Bladder microvascular endothelial cell (primary cell): ENCODE measurements around the gene CFP. TPM values are rescaled to one million over a fixed set of nuclear protein-coding genes. Genes with fewer than 3 reads are reported as not detected.

Experiments
- total RNA-seq: library from RNA; depleted of rRNA; stranded (reverse); fragments of >200 nt; gene quantifications from 2 replicates; pipeline ENCODE4 v1.2.3, GENCODE V29; 2014

CFP gene
- total RNA-seq, result 0.06 and 0.49 TPM in 2 replicates

DNA sequence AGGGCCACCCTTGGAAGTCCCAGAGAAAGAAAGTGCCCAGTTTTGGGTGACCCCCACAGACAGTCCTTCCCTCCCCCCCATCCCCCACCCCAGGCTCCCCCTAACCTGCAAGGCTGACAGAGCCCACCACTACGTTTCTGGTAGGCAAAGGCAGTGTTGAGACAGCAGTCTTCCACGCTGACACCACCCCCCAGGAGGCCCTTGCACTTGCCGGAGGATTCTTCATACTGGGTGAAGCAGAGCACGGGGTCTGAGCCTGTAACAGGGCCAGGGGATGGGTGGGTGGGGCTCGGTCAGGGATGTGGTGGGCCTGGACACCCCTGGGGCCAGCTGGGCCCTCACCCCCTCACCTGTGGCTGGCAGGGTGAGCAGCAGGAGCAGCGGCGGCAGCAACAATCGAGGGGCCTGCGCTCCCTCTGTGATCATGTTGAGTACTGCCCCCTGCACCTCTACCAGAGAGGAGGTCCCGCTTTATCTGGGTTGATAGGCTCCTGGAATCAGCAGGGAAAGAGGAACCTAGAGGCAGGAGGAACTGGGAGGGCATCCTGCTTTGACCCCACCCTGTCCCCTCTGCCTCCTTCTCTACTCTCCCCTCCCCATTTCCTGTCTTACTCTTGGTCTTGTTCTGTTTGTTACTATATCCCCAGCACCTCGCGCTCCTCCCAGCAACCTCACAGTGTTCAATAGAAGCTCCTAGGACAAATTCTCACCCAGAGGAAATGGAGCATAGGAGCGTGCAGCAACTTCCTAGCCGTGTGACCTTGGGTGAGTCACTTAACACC lies at the start of gene CFP:
CFP (minus strand) TSS at position 512 of the 782 bp plus-strand sequence; CDS start at position 426, 86 bp downstream.

GRCh38 chrX:47658684-47659420 lies 29.1 kb upstream of the CFP start, which contains the start of gene UXT:
Gene UXT, minus strand, starts transcription at chrX:47659180. Its CDS starts 253 bp downstream, at chrX:47658927.

DNA sequence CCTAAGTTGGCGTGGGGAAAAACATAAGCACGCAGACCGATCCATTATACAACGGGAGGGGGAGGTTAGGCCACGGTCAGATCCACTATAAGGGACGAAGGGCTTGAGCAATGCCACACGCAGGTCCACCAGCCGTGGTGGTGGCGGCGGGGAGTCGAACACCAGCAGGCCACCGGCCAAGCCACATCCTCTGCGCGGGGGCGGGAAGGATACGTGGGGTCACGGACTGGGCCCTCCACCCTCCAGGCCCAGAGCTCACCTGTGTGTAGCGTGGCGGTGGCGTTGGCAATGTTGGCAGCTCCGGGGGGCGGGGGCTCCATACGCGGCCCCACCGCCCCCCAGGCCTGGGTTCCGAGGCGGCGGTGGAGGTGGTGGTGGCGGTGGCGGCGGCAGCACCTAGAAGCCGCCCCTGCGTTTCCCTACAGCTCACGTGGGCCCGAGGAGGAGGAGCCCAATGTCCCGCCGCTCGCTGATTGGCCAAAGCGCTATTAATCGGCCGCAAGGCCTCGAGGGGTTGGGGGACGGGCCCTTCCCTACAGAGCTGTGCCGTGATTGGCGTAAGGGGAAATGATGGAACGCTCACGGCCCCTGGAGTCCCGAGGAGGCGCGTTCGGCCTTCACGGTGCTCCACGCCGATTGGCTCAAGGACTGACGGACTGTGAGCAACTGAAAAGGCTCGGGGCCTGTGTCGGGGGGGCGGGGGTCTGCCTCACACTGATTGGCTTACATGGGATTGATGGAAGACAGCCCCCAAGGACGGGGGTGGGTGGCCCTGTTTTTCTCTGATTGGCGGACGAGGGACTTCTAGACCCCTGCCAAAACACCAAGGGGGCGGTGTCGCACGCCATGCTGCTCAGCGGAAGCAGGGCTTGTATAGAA lies 20.7 kb upstream of the CFP start, which contains the start of gene ELK1:
ELK1 (minus strand) TSS at position 400 of the 879 bp plus-strand sequence. CDS start 9,122 bp downstream, outside the sequence.

GRCh38 chrX:47619486-47620302 lies 10.0 kb downstream of the CFP start, which contains the start of gene SYN1:
Gene SYN1, minus strand, starts transcription at chrX:47619857. Its CDS starts 129 bp downstream, at chrX:47619728.

GRCh38 chrX:47581731-47582647 lies 47.7 kb downstream of the CFP start, which contains the start of gene TIMP1:
Gene TIMP1, plus strand, starts transcription at chrX:47582436. Its CDS starts 980 bp downstream, at chrX:47583416.

Other genes with a start within 250 kb of the CFP start
- gene ZNF41, start 146.7 kb downstream of the CFP start, total RNA-seq, result 4.7 and 7.6 TPM in 2 replicates
- gene ARAF, start 68.7 kb downstream of the CFP start, total RNA-seq, result 6.8 and 16.7 TPM in 2 replicates
- 40.2 and 56.6 TPM in 2 replicates for gene TIMP1, start 47.5 kb downstream of the CFP start, total RNA-seq
- gene SYN1, start 10.1 kb downstream of the CFP start, total RNA-seq, result under 0.01 TPM in 1 of 2 replicates, not detected in the other
- 6.5 and 11.9 TPM in 2 replicates for gene ELK1, start 20.6 kb upstream of the CFP start, total RNA-seq
- gene UXT, start 29.2 kb upstream of the CFP start, total RNA-seq, result 80.1 and 91.6 TPM in 2 replicates
- 2.8 and 7.9 TPM in 2 replicates for gene ZNF81, start 207.0 kb upstream of the CFP start, total RNA-seq